Measurements from ENCODE around the gene SLC25A45. TPM values are rescaled to one million over a fixed set of nuclear protein-coding genes. Genes with fewer than 3 reads are reported as not detected.

Gene SLC25A45
- total and polyA plus RNA-seq, 11 donors, result 3.8 to 11.6 (median 6.6) TPM

DNA sequence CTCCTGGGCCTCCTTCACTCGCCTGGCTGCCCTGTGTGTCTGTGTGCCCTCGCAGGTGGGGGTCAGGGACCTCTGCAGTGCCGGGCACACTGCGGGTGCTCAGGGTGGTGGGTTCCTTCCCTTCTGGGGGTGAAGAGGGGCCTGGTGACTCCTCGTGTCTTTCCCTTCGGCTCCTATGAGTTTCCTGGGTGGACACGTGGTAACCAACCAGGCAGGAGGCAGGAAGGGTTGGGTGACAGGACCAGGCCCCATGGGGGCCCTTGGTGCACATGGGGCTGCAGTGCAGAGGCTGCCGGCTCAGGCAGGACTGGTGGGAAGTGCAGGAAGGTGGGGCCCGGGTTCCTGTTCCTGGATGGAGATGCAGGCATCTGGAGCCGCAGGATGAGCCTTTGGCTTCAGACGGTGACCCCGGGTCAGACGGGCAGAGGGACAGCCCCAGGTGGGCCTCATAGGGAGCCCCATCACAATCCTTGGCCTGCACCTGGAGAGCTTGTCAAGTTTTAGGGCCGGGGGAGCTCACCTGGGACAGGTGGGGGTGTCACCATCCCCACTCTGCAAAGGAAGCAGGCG is 13.6 kb upstream of the SLC25A45 start:
- Histone ChIP-seq H3K27ac (no peak overlapping the region), H3K4me1 (peaks cover 4 to 20% (median 12%) of the 10 kb centered on the region in 12 donors), H3K4me3 (no peak overlapping the region), H3K9me3 (no peaks in the 10 kb centered on the region), H3K36me3 (peaks cover 2 to 95% (median 75%) of the 10 kb centered on the region in 9 donors), H3K27me3 (no peaks in the 10 kb centered on the region)
- TF ChIP-seq, protein P1, sequence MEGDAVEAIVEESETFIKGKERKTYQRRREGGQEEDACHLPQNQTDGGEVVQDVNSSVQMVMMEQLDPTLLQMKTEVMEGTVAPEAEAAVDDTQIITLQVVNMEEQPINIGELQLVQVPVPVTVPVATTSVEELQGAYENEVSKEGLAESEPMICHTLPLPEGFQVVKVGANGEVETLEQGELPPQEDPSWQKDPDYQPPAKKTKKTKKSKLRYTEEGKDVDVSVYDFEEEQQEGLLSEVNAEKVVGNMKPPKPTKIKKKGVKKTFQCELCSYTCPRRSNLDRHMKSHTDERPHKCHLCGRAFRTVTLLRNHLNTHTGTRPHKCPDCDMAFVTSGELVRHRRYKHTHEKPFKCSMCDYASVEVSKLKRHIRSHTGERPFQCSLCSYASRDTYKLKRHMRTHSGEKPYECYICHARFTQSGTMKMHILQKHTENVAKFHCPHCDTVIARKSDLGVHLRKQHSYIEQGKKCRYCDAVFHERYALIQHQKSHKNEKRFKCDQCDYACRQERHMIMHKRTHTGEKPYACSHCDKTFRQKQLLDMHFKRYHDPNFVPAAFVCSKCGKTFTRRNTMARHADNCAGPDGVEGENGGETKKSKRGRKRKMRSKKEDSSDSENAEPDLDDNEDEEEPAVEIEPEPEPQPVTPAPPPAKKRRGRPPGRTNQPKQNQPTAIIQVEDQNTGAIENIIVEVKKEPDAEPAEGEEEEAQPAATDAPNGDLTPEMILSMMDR (IDR thresholded peaks at IDR 0.05), result no peak
- no peak for TF ChIP-seq POLR2A (IDR thresholded peaks at IDR 0.05)
- 80 to 84% (median 81%) methylated on average over 10 to 15 of the region's 15 CpGs for WGBS, 4 donors
- DNase-seq, result no peak
- ATAC-seq, result no peak
- intact Hi-C loops (cut with DNase I), result no loop called here

DNA sequence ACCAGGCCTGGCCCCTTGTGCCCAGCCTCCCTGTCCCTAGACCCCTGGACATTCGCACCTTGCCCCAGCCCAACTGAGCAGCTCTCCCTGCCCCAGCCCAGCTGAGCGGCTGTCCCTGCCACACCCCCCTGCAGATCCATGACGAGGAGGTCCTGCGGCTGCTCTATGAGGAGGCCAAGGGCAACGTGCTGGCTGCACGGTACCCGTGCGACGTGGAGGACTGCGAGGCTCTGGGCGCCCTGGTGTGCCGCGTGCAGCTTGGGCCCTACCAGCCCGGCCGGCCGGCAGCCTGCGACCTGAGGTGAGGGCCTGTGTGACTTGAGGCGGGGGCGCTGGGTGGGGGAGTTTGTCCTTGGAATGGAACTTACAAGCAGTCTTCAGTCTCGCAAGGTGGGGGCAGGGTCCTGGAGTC is 11.7 kb upstream of the SLC25A45 start:
- intact Hi-C loops (cut with DNase I), result no loop called here
- ATAC-seq (no peak), DNase-seq (peak in 1 of 5 donors; percentile 51)
- 93 to 96% (median 94%) methylated on average over 12 to 20 of the region's 20 CpGs for WGBS, 4 donors
- TF ChIP-seq, protein P1 (IDR thresholded peaks at IDR 0.05), result no peak
- TF ChIP-seq POLR2A (IDR thresholded peaks at IDR 0.05), result no peak
- Histone ChIP-seq H3K27me3 (no peaks in the 10 kb centered on the region), H3K9me3 (no peaks in the 10 kb centered on the region), H3K4me1 (peaks cover 15 to 39% (median 31%) of the 10 kb centered on the region in 12 donors), H3K36me3 (peaks cover 2 to 82% (median 56%) of the 10 kb centered on the region in 9 donors), H3K4me3 (no peak overlapping the region), H3K27ac (no peak overlapping the region)

DNA sequence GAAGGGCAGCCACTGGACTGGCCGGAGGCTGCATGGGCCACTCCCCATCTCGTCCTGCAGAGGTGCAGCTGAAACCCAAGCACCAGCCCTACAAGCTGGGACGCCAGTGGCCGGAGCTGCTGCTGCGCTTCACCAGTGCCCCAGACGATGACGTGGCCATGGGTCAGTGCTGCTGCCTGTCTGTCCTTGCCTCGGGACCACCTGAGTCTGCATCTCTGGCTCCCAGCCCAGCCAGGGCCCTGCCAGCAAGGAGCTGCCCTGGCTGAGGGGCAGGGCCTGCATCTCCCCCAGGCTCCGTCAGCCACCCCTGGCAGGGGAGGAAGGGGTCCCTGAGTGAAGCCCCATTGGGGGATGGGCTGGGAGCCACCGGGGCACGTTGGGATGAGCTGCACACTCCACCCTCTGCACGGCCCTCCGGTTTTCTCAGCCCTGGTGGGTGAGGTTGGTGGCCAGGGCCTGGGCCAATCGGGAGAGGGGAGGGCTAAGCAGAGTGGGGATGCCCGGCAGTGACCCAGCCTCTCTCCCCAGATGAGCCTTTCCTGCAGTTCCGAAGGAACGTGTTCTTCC is 11.2 kb upstream of the SLC25A45 start:
- Histone ChIP-seq H3K36me3 (peaks cover 2 to 78% (median 53%) of the 10 kb centered on the region in 9 donors), H3K4me3 (no peak overlapping the region), H3K4me1 (peaks cover 15 to 44% (median 33%) of the 10 kb centered on the region in 12 donors), H3K9me3 (no peaks in the 10 kb centered on the region), H3K27me3 (no peaks in the 10 kb centered on the region), H3K27ac (no peak overlapping the region)
- peak in 1 of 5 donors; percentile 44 for DNase-seq
- TF ChIP-seq POLR2A (IDR thresholded peaks at IDR 0.05), result no peak
- TF ChIP-seq, protein P1 (IDR thresholded peaks at IDR 0.05), result no peak
- no peak for ATAC-seq
- WGBS, 4 donors, result 86 to 93% (median 90%) methylated on average over 5 to 17 of the region's 17 CpGs
- intact Hi-C loops (cut with DNase I), result no loop called here

DNA sequence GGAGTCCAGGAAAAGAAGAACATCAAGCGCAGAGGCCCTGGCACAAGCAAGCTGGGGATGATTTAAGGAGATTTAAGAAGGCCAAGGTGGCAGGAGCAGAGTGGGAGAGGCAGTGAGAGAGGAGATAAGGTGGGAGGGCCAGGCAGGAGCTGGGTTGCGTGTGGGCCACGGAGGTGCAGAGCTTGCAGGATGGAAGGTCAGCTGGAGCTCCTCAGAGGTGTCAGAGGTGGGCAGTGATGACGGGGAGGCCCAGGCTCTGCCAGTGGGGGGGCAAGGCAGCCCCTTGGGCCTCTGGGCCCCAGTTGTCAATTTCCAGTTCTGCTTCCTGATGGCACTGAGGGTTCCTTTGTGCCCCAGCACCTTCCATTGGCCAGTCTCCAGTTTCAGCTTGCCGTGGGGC is 10.5 kb upstream of the SLC25A45 start:
- H3K9me3 ChIP-seq, result no peaks in the 10 kb centered on the region
- intact Hi-C loops (cut with DNase I), result no loop called here
- no peak overlapping the region for H3K27ac ChIP-seq
- no peak for TF ChIP-seq POLR2A (IDR thresholded peaks at IDR 0.05)
- TF ChIP-seq, protein P1 (IDR thresholded peaks at IDR 0.05), result no peak
- ATAC-seq (no peak), DNase-seq (peak in 1 of 5 donors; percentile 52)
- no peak overlapping the region for H3K4me3 ChIP-seq
- peaks cover 15 to 51% (median 38%) of the 10 kb centered on the region in 12 donors for H3K4me1 ChIP-seq
- H3K27me3 ChIP-seq, result no peaks in the 10 kb centered on the region
- 84 to 91% (median 89%) methylated on average over 5 of the region's 5 CpGs for WGBS, 4 donors
- H3K36me3 ChIP-seq, result peaks cover 0 to 71% (median 46%) of the 10 kb centered on the region in 9 donors

Measured in heart left ventricle (tissue), 16 donors.